ENCODE measurements around the gene UBE3B. TPM values are rescaled to one million over a fixed set of nuclear protein-coding genes. Genes with fewer than 3 reads are reported as not detected.

UBE3B gene
- total RNA-seq, 1 donor from 2014 or later: 32.2 TPM

- TF ChIP-seq POLR2AphosphoS5 (IDR thresholded peaks at IDR 0.05; ENCODE audit: insufficient read depth in 1 of 2, low read depth in 1 of 2): no peak
- no peak for TF ChIP-seq POLR2A (IDR thresholded peaks at IDR 0.05)
- no peak for TF ChIP-seq CTCF (IDR thresholded peaks at IDR 0.05)
- no peak for DNase-seq (ENCODE audit: extremely low spot score in 2 of 2)
- Histone ChIP-seq H3K27ac (no peak overlapping the region), H3K36me3 (no peaks in the 10 kb centered on the region), H3K4me3 (no peak overlapping the region), H3K27me3 (no peaks in the 10 kb centered on the region), H3K9me3 (no peaks in the 10 kb centered on the region), H3K4me1 (peaks cover 3% of the 10 kb centered on the region)
- intact Hi-C loops (cut with DNase I): no loop called here
Measured at GRCh38 chr12:109542014-109542413, 64.6 kb downstream of the UBE3B start.

GRCh38 chr12:109542876-109543275 lies 65.4 kb downstream of the UBE3B start:
- TF ChIP-seq POLR2A (IDR thresholded peaks at IDR 0.05) (no peak), CTCF (IDR thresholded peaks at IDR 0.05) (no peak), POLR2AphosphoS5 (IDR thresholded peaks at IDR 0.05; ENCODE audit: insufficient read depth in 1 of 2, low read depth in 1 of 2) (no peak)
- peaks cover 3% of the 10 kb centered on the region for H3K4me1 ChIP-seq
- no peaks in the 10 kb centered on the region for H3K27me3 ChIP-seq
- DNase-seq (ENCODE audit: extremely low spot score in 2 of 2): no peak
- intact Hi-C loops (cut with DNase I): no loop called here
- no peaks in the 10 kb centered on the region for H3K36me3 ChIP-seq
- no peaks in the 10 kb centered on the region for H3K9me3 ChIP-seq
- H3K4me3 ChIP-seq: no peak overlapping the region
- no peak overlapping the region for H3K27ac ChIP-seq

GRCh38 chr12:109544955-109545531 lies 67.6 kb downstream of the UBE3B start:
- Histone ChIP-seq H3K9me3 (no peaks in the 10 kb centered on the region), H3K27me3 (no peaks in the 10 kb centered on the region), H3K36me3 (no peaks in the 10 kb centered on the region), H3K27ac (no peak overlapping the region), H3K4me3 (no peak overlapping the region), H3K4me1 (peaks cover 3% of the 10 kb centered on the region)
- intact Hi-C loops (cut with DNase I): no loop called here
- TF ChIP-seq POLR2AphosphoS5 (IDR thresholded peaks at IDR 0.05; ENCODE audit: insufficient read depth in 1 of 2, low read depth in 1 of 2) (no peak), POLR2A (IDR thresholded peaks at IDR 0.05) (no peak), CTCF (IDR thresholded peaks at IDR 0.05) (no peak)
- no peak for DNase-seq (ENCODE audit: extremely low spot score in 2 of 2)

GRCh38 chr12:109545826-109546225 lies 68.4 kb downstream of the UBE3B start:
- no peak overlapping the region for H3K27ac ChIP-seq
- intact Hi-C loops (cut with DNase I): no loop called here
- no peak for DNase-seq (ENCODE audit: extremely low spot score in 2 of 2)

More at GRCh38 chr12:109545826-109546225, 68.4 kb downstream of the UBE3B start:
- Histone ChIP-seq H3K4me1 (peaks cover 3% of the 10 kb centered on the region), H3K36me3 (no peaks in the 10 kb centered on the region), H3K27me3 (no peaks in the 10 kb centered on the region), H3K4me3 (no peak overlapping the region), H3K9me3 (no peaks in the 10 kb centered on the region)
- no peak for TF ChIP-seq POLR2A (IDR thresholded peaks at IDR 0.05)
- no peak for TF ChIP-seq POLR2AphosphoS5 (IDR thresholded peaks at IDR 0.05; ENCODE audit: insufficient read depth in 1 of 2, low read depth in 1 of 2)
- TF ChIP-seq CTCF (IDR thresholded peaks at IDR 0.05): no peak
